ENCODE data around the gene ONECUT1.

ONECUT1 gene

DNA sequence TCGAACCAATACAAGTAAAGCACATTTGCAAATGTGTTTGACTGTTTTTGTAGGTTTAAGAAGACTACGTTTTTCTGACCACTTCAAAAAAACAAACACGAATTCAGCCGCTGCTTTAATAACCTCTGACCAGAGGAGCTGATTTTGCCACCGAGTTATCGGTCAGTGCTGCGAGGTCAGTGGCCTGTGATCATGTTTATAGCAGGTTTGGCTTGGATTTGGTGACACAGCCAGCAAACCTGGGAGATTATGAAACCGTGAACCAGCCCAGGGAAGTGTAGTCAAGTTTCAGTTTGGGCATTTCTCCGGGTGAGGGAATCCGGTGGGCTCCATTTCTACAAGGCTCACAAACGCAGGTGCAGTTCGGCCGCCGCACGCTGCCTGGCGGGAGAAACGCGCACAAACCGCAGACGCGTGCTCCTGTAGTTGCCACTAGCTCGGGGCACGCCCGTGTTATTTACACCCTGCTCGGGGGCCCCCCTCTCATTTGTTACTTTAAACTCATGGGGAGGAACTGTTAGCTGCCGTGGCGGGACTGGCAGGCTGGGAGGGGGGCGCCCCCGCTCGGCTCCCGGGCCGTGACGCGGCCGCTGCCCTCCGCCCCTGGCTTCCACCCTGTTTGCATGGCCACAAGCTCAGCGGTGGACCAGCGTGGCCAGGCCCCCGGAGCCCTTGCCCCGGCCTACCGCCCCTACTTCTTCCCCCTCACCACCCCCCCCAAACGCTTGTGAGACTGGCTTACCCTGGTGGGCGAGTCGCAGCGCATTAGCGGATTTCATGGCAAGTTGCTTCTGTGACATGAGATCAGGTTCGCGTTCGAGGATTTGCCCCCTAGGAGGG lies 13.6 kb upstream of the ONECUT1 start:
- H3K4me1 ChIP-seq: peaks cover 0 to 34% (median 29%) of the 10 kb centered on the region in 4 donors
- peaks cover 0 to 6% (median 0%) of the 10 kb centered on the region in 3 donors for H3K9me3 ChIP-seq
- no peak overlapping the region for H3K4me3 ChIP-seq
- no peaks in the 10 kb centered on the region for H3K36me3 ChIP-seq
- intact Hi-C loops (cut with DNase I; ENCODE audit: low total_unique reads): no loop called here
- no peak overlapping the region for H3K27ac ChIP-seq
- TF ChIP-seq, protein P1, sequence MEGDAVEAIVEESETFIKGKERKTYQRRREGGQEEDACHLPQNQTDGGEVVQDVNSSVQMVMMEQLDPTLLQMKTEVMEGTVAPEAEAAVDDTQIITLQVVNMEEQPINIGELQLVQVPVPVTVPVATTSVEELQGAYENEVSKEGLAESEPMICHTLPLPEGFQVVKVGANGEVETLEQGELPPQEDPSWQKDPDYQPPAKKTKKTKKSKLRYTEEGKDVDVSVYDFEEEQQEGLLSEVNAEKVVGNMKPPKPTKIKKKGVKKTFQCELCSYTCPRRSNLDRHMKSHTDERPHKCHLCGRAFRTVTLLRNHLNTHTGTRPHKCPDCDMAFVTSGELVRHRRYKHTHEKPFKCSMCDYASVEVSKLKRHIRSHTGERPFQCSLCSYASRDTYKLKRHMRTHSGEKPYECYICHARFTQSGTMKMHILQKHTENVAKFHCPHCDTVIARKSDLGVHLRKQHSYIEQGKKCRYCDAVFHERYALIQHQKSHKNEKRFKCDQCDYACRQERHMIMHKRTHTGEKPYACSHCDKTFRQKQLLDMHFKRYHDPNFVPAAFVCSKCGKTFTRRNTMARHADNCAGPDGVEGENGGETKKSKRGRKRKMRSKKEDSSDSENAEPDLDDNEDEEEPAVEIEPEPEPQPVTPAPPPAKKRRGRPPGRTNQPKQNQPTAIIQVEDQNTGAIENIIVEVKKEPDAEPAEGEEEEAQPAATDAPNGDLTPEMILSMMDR (IDR thresholded peaks at IDR 0.05): no peak
- H3K27me3 ChIP-seq: peaks cover 15 to 100% of the 10 kb centered on the region in 2 donors
- DNase-seq: no peak

DNA sequence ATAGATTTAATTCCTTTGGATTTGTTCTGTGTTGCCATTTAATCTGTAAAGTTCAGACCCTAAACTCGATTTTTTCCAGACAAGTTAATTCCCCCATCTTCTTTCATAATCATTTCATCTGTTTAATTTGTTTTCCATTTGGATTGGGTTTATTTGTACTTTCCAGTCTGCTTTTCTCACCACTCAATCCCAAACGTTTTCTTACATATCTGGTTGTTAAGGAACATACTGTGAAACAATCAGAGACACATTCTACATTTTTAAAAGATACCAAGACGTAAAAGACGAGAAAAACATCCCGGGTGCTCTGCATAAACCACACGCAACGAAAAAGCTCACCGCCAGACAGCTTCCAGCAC lies 13.0 kb upstream of the ONECUT1 start:
- intact Hi-C loops (cut with DNase I; ENCODE audit: low total_unique reads): no loop called here
- Histone ChIP-seq H3K4me1 (peaks cover 0 to 40% (median 32%) of the 10 kb centered on the region in 4 donors), H3K4me3 (no peak overlapping the region)

DNA sequence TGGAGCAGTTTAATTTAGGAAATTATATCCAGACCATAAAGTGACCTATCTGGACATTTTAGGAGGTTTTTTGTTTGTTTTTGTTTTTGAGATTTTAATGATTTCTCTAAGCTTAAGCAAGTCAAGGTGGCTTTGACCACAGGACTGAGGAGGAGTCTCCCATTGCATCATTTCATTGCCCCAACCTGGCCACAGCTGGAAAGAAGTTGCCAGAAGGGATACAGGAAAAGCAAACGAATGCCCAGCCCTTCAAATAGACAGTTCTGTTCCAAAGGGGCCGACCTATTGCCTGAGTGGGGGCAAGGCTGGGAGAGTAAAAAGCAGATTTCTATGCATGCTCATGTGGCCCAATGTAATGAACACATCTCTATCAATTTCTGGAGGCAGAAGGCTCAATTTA lies 12.0 kb upstream of the ONECUT1 start:
- TF ChIP-seq, protein P1 (IDR thresholded peaks at IDR 0.05): no peak
- Histone ChIP-seq H3K4me1 (peaks cover 0 to 46% (median 35%) of the 10 kb centered on the region in 4 donors), H3K27me3 (peaks cover 15 to 100% of the 10 kb centered on the region in 2 donors), H3K36me3 (no peaks in the 10 kb centered on the region), H3K4me3 (no peak overlapping the region), H3K9me3 (peaks cover 0 to 6% (median 0%) of the 10 kb centered on the region in 3 donors), H3K27ac (no peak overlapping the region)
- intact Hi-C loops (cut with DNase I; ENCODE audit: low total_unique reads): no loop called here
- DNase-seq: no peak

More for the DNA sequence above, 13.0 kb upstream of the ONECUT1 start:
- H3K9me3 ChIP-seq: peaks cover 0 to 6% (median 0%) of the 10 kb centered on the region in 3 donors
- peaks cover 15 to 100% of the 10 kb centered on the region in 2 donors for H3K27me3 ChIP-seq
- no peaks in the 10 kb centered on the region for H3K36me3 ChIP-seq
- DNase-seq: no peak
- no peak overlapping the region for H3K27ac ChIP-seq
- TF ChIP-seq, protein P1 (IDR thresholded peaks at IDR 0.05): no peak

DNA sequence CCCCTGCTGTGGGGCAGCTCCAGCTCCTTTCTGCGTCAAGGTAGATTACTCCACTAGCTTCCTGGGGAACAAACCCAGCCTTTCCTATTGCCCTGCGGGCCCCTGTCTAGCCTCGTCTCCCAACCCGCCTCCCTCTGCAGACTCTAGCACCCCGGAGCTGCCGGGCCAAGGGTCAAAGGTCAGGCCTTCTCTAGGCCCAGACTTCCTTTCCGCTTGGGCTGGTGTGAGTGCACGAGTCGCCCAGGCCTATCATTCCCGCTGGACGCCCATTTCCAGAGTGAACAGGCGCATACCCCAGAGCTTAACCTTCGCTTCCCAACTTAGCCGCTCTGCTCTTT lies 11.6 kb upstream of the ONECUT1 start:
- peaks cover 0 to 46% (median 35%) of the 10 kb centered on the region in 4 donors for H3K4me1 ChIP-seq
- H3K27ac ChIP-seq: no peak overlapping the region
- intact Hi-C loops (cut with DNase I; ENCODE audit: low total_unique reads): no loop called here
- DNase-seq: no peak
- H3K36me3 ChIP-seq: no peaks in the 10 kb centered on the region
- TF ChIP-seq, protein P1 (IDR thresholded peaks at IDR 0.05): no peak
- peaks cover 15 to 100% of the 10 kb centered on the region in 2 donors for H3K27me3 ChIP-seq
- no peak overlapping the region for H3K4me3 ChIP-seq
- H3K9me3 ChIP-seq: peaks cover 0 to 6% (median 0%) of the 10 kb centered on the region in 3 donors

DNA sequence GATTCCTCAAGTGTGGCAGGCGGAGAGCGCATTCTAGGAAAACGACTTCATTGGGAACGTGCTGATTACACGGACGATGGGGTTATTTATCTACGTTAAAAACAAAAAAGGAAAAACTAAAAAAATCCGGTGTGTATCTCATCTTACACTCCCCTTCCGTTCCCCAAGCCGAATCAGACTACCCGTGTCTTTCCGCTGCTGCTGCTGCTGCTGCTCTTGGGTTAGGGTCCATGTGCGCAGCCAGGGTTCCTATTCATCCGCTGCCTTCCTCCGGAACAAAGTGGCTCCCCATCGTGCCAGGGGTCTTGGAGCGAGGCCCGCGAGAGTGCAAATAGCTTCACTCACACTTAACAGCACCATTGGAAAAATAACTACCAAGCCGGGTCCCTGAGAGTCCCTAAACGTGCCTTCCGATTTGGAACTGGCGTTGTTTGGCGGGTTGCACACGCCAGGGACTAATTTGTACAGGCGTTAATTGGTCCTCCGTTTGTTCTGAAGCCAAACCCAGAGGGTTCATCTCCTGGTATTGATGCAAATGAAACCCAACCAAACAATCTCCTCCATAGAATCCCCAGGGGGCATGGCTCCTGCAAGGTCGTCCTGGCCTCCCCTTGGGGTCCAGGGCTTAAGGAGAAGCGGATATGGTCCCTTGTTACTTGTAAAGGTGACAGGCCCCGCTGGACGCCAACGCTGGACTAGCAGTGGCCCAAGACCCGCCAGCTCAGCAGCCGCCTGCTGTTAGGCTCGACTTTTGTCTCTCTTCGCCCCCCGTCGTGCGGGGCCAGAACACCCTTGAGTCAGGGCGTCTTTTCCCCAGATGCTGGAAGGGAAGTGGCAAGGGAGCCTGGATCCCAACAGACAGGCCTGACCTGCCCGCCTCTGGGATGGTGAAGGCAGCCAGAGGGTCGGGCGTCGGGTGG lies 11.0 kb upstream of the ONECUT1 start:
- intact Hi-C loops (cut with DNase I; ENCODE audit: low total_unique reads): no loop called here
- DNase-seq: no peak
- H3K4me3 ChIP-seq: no peak overlapping the region
- H3K36me3 ChIP-seq: no peaks in the 10 kb centered on the region
- TF ChIP-seq, protein P1 (IDR thresholded peaks at IDR 0.05): no peak
- no peak overlapping the region for H3K27ac ChIP-seq
- peaks cover 0 to 6% (median 0%) of the 10 kb centered on the region in 3 donors for H3K9me3 ChIP-seq
- peaks cover 11 to 100% of the 10 kb centered on the region in 2 donors for H3K27me3 ChIP-seq
- H3K4me1 ChIP-seq: peaks cover 0 to 44% (median 33%) of the 10 kb centered on the region in 4 donors

Data from tibial artery (tissue), 4 donors.